Lower lobe of right lung (tissue), 2 donors: ENCODE results near the gene GPR18. TPM values are rescaled to one million over a fixed set of nuclear protein-coding genes. Genes with fewer than 3 reads are reported as not detected.

Source experiments
- ATAC-seq, 2 donors: fragments of 200-7000 bp; cut with Tn5 transposase; one replicate each; pipeline ENCODE4 v1.9.1; 2020 to 2022; ENCODE audit warnings: mild to moderate bottlenecking in 2 of 2, moderate library complexity in 2 of 2
- DNase-seq: peaks from one replicate; pipeline ENCODE4 v3.0.0-alpha.2; 2020
- H3K27ac ChIP-seq: fragments of 200-600 bp; one replicate; pipeline ENCODE4 v1.8.0; 2022
- H3K27me3 ChIP-seq: fragments of 200-600 bp; one replicate; pipeline ENCODE4 v1.8.0; 2022; ENCODE audit warnings: low read depth
- H3K36me3 ChIP-seq: fragments of 200-600 bp; one replicate; pipeline ENCODE4 v1.8.0; 2022; ENCODE audit warnings: mild to moderate bottlenecking
- H3K4me1 ChIP-seq: fragments of 200-600 bp; one replicate; pipeline ENCODE4 v1.8.0; 2022
- H3K4me3 ChIP-seq: fragments of 200-600 bp; one replicate; pipeline ENCODE4 v1.8.0; 2022; ENCODE audit warnings: mild to moderate bottlenecking
- H3K9me3 ChIP-seq: fragments of 200-600 bp; one replicate; pipeline ENCODE4 v1.8.0; 2022
- intact Hi-C: fragments of 100-400 bp; cut with DNase I; formaldehyde crosslinking; loops from one replicate; pipeline ENCODE4 v1.11.0; 2022
- total RNA-seq: library from RNA; stranded (reverse); fragmentation: NEBNext Ultra II Directional; extraction: Animal tissue kit (Norgen Biotek cat#: 25700); gene quantifications from one replicate; pipeline ENCODE4 v1.2.1, GENCODE V29; 2021
- TF ChIP-seq, protein P1 (sequence below): fragments of 200-600 bp; IDR thresholded peaks from one replicate; pipeline ENCODE4 v1.8.0; 2022; ENCODE audit warnings: antibody characterized with exemption, mild to moderate bottlenecking
- donor health status: DM: no; HTN: yes; CAD: no; lungs with severe emphysema.

GPR18 gene
- total RNA-seq, 1 donor from 2014 or later = 0.38 TPM

DNA sequence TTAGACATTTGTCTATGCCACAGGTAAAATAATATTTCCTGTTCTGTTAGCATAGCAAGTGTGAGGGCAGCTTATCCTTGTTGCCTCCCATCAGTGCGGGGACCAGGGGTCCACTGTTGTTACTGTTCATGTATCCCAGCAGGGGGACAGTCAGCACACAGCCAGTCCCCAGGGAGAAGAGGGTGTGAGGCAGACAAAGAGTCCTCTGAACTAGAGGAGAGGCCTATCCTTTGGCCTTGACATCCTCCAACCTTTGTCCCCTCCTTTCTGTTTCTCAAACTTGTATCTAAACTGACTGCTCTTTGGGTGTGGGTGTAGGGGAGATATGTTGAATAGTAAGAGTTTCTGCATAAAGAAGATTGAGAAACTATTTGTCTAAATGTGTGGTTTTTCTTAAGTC is 2.9 kb upstream of the GPR18 start:
- DNase-seq (no peak), ATAC-seq (no peak)
- H3K4me1 ChIP-seq = no peaks in the 10 kb centered on the region
- no peak overlapping the region for H3K27ac ChIP-seq
- no peak overlapping the region for H3K4me3 ChIP-seq
- intact Hi-C loops = no loop called here
- TF ChIP-seq, protein P1, sequence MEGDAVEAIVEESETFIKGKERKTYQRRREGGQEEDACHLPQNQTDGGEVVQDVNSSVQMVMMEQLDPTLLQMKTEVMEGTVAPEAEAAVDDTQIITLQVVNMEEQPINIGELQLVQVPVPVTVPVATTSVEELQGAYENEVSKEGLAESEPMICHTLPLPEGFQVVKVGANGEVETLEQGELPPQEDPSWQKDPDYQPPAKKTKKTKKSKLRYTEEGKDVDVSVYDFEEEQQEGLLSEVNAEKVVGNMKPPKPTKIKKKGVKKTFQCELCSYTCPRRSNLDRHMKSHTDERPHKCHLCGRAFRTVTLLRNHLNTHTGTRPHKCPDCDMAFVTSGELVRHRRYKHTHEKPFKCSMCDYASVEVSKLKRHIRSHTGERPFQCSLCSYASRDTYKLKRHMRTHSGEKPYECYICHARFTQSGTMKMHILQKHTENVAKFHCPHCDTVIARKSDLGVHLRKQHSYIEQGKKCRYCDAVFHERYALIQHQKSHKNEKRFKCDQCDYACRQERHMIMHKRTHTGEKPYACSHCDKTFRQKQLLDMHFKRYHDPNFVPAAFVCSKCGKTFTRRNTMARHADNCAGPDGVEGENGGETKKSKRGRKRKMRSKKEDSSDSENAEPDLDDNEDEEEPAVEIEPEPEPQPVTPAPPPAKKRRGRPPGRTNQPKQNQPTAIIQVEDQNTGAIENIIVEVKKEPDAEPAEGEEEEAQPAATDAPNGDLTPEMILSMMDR = no peak
- no peaks in the 10 kb centered on the region for H3K36me3 ChIP-seq
- no peaks in the 10 kb centered on the region for H3K27me3 ChIP-seq
- H3K9me3 ChIP-seq = no peaks in the 10 kb centered on the region

GRCh38 chr13:99260216-99260615 is 2.0 kb upstream of the GPR18 start:
- no peaks in the 10 kb centered on the region for H3K4me1 ChIP-seq
- intact Hi-C loops = no loop called here
- H3K27ac ChIP-seq = no peak overlapping the region
- no peaks in the 10 kb centered on the region for H3K27me3 ChIP-seq
- no peaks in the 10 kb centered on the region for H3K9me3 ChIP-seq
- H3K36me3 ChIP-seq = peaks cover 4% of the 10 kb centered on the region
- DNase-seq (no peak), ATAC-seq (no peak)
- H3K4me3 ChIP-seq = no peak overlapping the region
- TF ChIP-seq, protein P1 = no peak

GRCh38 chr13:99258946-99259345 is 767 bp upstream of the GPR18 start:
- H3K27me3 ChIP-seq = no peaks in the 10 kb centered on the region
- TF ChIP-seq, protein P1 = no peak
- ATAC-seq = peak in 1 of 2 donors; percentile 57
- no peak overlapping the region for H3K4me3 ChIP-seq
- no peak for DNase-seq
- no peaks in the 10 kb centered on the region for H3K4me1 ChIP-seq
- intact Hi-C loops = no loop called here
- H3K9me3 ChIP-seq = no peaks in the 10 kb centered on the region
- H3K27ac ChIP-seq = peak overlapping the region; percentile 37
- H3K36me3 ChIP-seq = peaks cover 9% of the 10 kb centered on the region

DNA sequence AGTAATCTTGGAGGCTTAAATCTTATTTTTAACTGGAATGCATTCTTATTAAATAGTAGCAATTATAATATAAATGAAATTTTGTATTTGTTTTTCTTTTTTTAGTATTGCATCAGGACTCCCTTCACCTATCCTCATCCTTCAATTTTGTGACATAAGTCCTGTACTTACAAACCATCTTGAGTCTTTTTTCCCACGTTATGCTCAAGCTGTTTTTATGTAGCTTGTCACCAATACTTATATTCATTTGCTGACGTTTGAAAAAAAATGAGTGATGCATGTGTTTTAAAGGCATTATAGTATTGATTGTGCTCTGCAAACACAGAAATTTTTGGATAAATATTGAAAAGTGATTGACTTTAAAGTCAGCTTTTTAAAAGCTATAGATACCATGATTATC is 888 bp downstream of the GPR18 start:
- Histone ChIP-seq H3K4me1 (no peaks in the 10 kb centered on the region), H3K27me3 (no peaks in the 10 kb centered on the region), H3K9me3 (no peaks in the 10 kb centered on the region), H3K27ac (no peak overlapping the region), H3K36me3 (peaks cover 9% of the 10 kb centered on the region), H3K4me3 (no peak overlapping the region)
- intact Hi-C loops = no loop called here
- DNase-seq (no peak), ATAC-seq (no peak)
- TF ChIP-seq, protein P1 = no peak

DNA sequence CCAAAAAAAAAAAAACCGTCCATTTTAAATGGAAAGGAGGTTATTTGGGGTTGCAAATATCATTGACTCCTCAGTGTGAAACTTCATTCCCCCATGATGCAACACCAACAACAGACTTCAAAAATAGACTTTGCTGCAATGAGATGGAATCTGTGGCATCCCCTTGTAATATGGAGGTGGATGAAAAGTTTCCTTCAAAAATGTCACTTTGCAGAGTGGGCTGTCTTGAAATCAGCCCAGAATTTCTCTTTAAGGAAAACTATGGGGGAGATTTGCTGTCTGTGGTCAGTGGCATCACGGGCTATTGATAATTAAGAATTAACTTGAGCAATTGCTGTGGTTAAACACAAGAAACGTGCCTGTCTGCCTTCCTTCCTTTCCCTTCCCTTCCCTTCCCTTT is 1.5 kb downstream of the GPR18 start:
- H3K4me1 ChIP-seq = no peaks in the 10 kb centered on the region
- H3K36me3 ChIP-seq = peaks cover 9% of the 10 kb centered on the region
- no peaks in the 10 kb centered on the region for H3K27me3 ChIP-seq
- TF ChIP-seq, protein P1 = no peak
- no peak overlapping the region for H3K27ac ChIP-seq
- H3K4me3 ChIP-seq = no peak overlapping the region
- DNase-seq (no peak), ATAC-seq (no peak)
- H3K9me3 ChIP-seq = no peaks in the 10 kb centered on the region
- intact Hi-C loops = no loop called here

GRCh38 chr13:99256283-99256682 is 1.9 kb downstream of the GPR18 start:
- H3K4me1 ChIP-seq = no peaks in the 10 kb centered on the region
- DNase-seq = no peak

More at GRCh38 chr13:99256283-99256682, 1.9 kb downstream of the GPR18 start:
- H3K27me3 ChIP-seq = no peaks in the 10 kb centered on the region
- H3K9me3 ChIP-seq = no peaks in the 10 kb centered on the region
- peaks cover 9% of the 10 kb centered on the region for H3K36me3 ChIP-seq
- TF ChIP-seq, protein P1 = no peak
- H3K27ac ChIP-seq = no peak overlapping the region
- intact Hi-C loops = no loop called here
- no peak for ATAC-seq
- no peak overlapping the region for H3K4me3 ChIP-seq
